GM21390 (cell line): ENCODE measurements around the gene SPESP1.

Experiments
- ATAC-seq: cut with Tn5 transposase; IDR thresholded peaks from one replicate; pipeline ENCODE4 v1.9.1; 2021; ENCODE audit not compliant: unreplicated experiment

SPESP1 gene

GRCh38 chr15:68930268-68931022 is at the start of gene SPESP1:
SPESP1 (plus strand) TSS chr15:68930525; CDS start chr15:68930654, 129 bp downstream.
- ATAC-seq = no peak

DNA sequence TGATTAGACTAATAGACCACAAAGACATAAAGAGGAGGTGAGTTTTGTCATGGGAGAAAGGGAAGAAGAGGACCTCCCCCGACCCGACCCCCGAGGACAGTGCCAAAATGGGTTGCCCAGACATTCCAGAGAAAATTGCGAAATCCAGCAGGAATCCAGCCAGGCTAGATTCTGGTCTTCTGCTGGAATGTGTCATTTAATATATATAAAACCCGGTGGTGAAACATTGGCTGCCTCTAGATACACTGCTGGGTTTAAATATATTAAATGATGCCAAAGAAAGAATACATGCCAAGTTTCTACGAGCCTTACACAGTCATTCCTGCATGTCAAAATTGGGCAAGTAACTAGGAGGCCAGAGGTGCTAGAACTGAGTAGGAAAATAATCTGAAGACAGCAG is 45.3 kb upstream of the SPESP1 start:
- ATAC-seq = no peak

GRCh38 chr15:68887120-68887519 is 43.2 kb upstream of the SPESP1 start:
- ATAC-seq = no peak

DNA sequence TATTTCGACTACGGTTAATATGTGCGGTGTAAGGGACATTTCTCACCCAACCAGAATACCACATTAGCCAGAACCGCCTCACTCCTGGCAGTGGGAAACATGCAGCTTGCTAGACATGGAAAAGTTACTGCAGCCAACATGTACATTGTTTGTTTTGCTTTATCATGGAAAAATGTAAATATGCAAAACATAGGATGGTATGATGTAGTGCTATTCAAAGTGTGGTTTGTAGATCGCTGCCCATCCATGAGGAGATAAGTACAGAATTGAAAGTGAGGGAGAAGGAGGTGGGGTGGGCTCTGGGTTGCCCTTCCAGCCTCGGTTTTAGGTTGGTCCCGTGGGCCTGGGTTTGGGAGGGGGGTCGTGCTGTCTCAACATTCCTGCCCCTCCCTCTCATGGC is 42.5 kb upstream of the SPESP1 start:
- no peak for ATAC-seq

DNA sequence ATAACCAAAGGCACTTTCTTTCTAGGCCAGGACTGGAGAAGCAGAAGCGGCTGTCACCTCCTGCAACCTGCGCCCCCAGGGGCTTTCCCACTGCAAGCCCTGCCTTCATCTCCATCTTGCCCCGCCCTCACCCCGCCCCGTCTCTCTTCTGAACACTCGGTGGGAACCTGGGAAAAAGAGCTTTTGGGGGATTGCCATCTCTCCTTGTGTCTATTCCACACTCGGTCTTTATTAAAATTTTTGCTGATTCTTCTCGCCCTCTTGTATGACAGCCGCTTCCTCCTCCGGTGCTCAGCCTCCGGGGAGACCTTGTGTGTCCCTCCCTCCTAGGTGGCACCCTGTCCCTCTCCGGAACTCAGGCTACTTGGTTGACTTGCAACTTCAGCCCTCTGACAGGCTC is 41.9 kb upstream of the SPESP1 start:
- ATAC-seq = no peak

GRCh38 chr15:68894208-68894607 is 36.1 kb upstream of the SPESP1 start:
- no peak for ATAC-seq

- no peak for ATAC-seq
These were observed 34.1 kb upstream of the SPESP1 start for GRCh38 chr15:68896178-68896577.

DNA sequence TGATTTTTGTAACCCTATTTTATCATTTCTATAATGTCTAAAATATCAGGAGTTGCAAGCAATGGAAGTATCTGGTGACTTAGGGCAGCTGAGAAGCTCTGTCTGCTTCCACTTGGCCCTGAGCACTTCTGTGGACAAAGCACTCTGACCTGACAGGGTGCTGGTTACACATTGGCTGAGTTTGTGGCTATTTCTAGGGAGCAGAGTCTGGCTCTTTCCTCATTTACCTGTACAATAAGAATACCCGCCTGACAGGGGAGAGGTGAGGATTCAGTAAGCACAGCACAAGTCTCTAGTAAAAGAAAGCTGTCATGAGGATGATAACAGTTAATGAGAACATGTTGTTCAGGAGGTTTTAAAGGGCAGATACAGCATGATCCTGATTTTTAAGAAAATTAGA is 33.3 kb upstream of the SPESP1 start:
- no peak for ATAC-seq

DNA sequence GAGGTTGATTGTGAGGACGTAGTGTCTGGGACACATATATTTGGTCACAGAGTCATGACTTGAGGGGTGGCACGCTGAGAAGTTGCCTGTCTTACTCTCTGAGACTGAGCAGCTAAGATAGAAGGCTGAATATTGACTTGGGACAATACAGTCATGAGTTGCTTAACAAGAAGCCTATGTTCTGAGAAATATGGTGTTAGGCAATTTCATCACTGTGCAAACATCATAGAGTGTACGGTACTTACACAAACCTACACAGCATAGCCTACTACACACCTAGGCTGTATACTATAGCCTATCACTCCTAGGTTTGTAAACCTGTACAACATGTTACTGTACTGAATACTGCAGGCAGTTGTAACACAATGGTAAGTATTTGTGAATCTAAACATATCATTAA is 30.3 kb upstream of the SPESP1 start:
- no peak for ATAC-seq

DNA sequence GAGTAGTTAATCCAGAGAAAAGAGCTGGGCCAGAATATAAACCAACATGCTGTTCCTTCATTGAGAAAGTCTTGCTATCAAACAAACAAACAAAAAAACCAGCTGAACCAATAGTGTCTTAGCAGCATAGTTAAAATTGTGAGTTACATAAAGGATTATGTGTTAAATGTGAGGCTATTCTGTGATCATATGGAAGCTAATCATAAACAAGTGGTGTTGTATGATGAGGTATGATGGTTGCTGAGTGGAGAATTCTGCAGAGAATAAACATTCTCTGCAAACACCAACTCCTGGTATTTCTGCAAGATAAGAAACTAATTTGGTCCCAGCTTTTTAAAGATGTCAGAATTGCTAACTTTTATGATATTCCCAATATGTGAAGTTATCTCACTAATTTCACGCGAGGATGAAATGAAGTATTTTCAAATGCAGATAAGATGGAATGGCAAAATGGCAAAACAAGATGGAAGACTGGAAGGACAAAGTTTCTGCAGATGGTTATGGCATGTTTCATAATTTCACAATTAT is 22.9 kb upstream of the SPESP1 start:
- no peak for ATAC-seq

GRCh38 chr15:68909601-68910100 is 20.7 kb upstream of the SPESP1 start:
- no peak for ATAC-seq

DNA sequence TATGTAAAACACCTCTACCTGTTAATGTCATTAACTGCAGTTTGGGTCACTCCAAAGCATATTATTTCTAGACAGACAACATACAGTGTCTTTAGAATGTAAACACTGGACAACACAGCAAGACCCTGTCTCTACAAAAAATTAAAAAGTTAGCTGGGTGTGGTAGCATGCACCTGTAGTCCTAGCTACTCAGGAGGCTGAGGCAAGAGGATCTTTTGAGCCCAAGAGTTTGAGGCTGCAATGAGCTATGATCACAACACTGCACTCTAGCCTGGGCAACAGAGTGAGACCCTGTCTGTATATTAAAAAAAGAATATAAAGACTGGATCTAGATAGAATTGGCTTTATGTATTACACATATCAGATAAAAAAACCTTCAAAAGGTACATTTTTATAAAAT is 20.0 kb upstream of the SPESP1 start:
- no peak for ATAC-seq

GRCh38 chr15:68910816-68911215 is 19.5 kb upstream of the SPESP1 start:
- no peak for ATAC-seq

GRCh38 chr15:68921926-68922325 is 8.4 kb upstream of the SPESP1 start:
- ATAC-seq = no peak

GRCh38 chr15:68924866-68925560 is 5.3 kb upstream of the SPESP1 start:
- ATAC-seq = no peak

DNA sequence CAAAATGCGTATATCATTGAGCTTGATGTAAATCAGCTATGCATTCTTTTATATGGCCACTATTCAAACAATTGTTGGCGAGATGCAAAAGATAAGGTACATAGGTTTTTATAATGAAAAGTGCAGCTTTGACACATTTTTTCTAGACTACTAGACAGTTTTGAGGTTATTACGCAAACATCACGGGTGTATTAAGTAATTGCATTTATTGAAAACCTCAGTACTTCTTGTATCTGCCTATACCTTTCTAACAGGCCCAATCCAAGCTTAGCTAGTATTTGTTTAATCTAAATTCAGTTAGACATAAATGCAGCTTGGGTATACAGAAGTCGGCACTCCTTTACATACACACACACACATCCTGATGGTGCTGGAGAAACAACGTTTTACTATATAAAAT is 2.7 kb downstream of the SPESP1 start:
- ATAC-seq = no peak

GRCh38 chr15:68934341-68934740 is 4.0 kb downstream of the SPESP1 start:
- no peak for ATAC-seq

DNA sequence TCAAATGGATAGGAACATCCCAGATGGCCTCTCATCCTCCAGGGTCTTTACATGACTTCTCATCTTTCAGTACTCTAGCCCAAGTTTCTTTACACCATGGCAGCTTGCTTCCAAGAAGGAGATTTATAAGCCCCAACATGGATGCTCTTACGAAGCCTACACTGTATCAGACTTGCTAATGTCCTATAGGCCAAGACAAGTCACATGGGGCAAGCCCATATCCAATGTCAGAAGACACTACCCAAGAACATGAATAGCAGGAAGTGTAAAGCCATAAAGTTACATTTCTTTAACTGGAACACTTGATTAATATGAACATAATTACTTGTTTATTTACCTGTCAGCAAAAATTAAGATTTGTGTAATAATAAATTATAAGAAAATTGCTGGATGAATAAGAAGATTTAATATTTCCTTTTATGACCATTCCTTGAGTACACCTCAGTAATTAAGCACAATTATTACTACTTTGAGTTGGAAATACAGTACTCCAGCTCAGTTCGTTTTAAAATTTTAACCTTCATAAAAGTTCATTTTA is 5.1 kb downstream of the SPESP1 start:
- no peak for ATAC-seq

GRCh38 chr15:68939501-68939900 is 9.2 kb downstream of the SPESP1 start:
- no peak for ATAC-seq

DNA sequence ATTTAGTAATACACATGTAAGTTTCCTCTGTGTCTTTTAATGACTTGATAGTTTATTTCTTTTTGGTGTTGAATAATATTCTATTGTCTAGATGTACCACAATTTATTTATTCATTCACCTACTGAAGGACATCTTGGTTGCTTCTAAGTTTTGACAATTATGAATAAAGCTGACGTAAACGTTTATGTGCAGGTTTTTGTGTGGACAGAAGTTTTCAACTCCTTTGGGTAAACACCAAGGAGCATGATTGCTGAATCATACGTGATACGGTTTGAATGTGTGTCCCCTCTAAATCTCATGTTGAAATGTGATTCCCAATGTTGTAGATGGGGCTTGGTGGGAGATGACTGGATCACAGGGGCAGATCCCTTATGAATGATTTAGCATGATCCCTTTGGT is 21.5 kb downstream of the SPESP1 start:
- ATAC-seq = no peak

DNA sequence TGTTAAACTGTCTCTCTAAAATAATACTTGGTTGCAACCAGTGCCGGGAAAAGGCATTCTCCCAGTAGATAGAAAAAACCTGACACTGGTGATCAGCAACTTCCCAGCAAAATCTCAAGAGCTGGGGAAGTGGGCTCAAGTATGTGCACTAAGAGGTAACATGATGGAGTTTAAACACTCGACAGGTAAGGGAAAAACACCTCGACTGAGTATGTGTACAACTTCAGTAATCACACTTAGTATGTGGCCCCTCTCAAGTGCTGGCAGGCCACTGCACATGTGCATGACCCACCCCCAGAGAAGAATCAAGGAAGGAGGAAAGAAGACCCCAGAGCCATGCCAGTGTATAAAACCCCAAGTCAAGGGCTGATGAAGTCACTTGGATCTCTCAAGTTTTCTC is 27.4 kb downstream of the SPESP1 start:
- ATAC-seq = no peak

- no peak for ATAC-seq
These were observed 28.3 kb downstream of the SPESP1 start for GRCh38 chr15:68958597-68958996.
